Measurements from ENCODE around the gene SPOPL.

GRCh38 chr2:138618971-138619370 is 117.4 kb downstream of the SPOPL start:
- TF ChIP-seq JUND (IDR thresholded peaks at IDR 0.05) (no peak), EP300 (IDR thresholded peaks at IDR 0.05; ENCODE audit: borderline replicate concordance in 1 of 2, low read depth in 1 of 2, low read length in 1 of 2) (no peak)

Measured in SK-N-SH (cell line).